Breast epithelium (tissue), 3 donors: Measurements from ENCODE around the gene TEKTIP1.

Experiments
- POLR2AphosphoS5 ChIP-seq, 3 donors: sonication (generic); formaldehyde crosslinking; IDR thresholded peaks; one replicate each; pipeline ENCODE4 v1.6.1; 2017; ENCODE audit warnings: antibody characterized with exemption in 3 of 3
- TF ChIP-seq, protein P1 (sequence below), 3 donors: fragments of 450-650 bp; IDR thresholded peaks; one replicate each; pipeline ENCODE4 v1.5.1; 2016 to 2017; ENCODE audit warnings: antibody characterized with exemption in 3 of 3, mild to moderate bottlenecking in 3 of 3, moderate library complexity in 3 of 3

DNA sequence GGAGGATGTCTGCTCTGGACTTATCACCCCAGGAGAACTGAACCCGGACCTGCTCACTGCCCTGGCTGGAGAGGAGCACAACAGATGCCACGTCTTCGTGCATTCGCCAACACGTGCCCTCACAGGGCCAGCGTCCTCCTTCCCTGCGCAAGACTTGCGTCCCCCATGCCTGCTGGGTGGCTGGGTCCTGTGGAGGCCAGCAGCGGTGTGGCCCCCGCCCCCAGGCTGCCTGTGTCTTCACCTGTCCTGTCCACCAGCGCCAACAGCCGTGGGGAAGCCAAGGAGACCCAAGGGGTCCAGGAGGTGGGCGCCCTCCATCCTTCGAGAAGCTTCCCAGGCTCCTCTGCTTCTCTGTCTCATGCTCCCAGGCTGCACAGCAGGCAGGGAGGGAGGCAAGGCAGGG is 3.4 kb upstream of the TEKTIP1 start:
- TF ChIP-seq, protein P1, sequence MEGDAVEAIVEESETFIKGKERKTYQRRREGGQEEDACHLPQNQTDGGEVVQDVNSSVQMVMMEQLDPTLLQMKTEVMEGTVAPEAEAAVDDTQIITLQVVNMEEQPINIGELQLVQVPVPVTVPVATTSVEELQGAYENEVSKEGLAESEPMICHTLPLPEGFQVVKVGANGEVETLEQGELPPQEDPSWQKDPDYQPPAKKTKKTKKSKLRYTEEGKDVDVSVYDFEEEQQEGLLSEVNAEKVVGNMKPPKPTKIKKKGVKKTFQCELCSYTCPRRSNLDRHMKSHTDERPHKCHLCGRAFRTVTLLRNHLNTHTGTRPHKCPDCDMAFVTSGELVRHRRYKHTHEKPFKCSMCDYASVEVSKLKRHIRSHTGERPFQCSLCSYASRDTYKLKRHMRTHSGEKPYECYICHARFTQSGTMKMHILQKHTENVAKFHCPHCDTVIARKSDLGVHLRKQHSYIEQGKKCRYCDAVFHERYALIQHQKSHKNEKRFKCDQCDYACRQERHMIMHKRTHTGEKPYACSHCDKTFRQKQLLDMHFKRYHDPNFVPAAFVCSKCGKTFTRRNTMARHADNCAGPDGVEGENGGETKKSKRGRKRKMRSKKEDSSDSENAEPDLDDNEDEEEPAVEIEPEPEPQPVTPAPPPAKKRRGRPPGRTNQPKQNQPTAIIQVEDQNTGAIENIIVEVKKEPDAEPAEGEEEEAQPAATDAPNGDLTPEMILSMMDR (IDR thresholded peaks at IDR 0.05): no peak
- TF ChIP-seq POLR2AphosphoS5 (IDR thresholded peaks at IDR 0.05): no peak
